Ishikawa (cell line): ENCODE measurements around the gene CPNE1.

Experiments
- EGR1 ChIP-seq: IDR thresholded peaks from 2 replicates; pipeline ENCODE4 v1.6.1; 2012
- NFIC ChIP-seq: IDR thresholded peaks from 2 replicates; pipeline ENCODE4 v1.6.1; 2012
- RAD21 ChIP-seq: IDR thresholded peaks from 2 replicates; pipeline ENCODE4 v1.6.1; 2012; ENCODE audit warnings: low read depth
- REST ChIP-seq: IDR thresholded peaks from 2 replicates; pipeline ENCODE4 v1.6.1; 2012; ENCODE audit warnings: low read depth, mild to moderate bottlenecking
- TAF1 ChIP-seq: IDR thresholded peaks from 2 replicates; pipeline ENCODE4 v1.6.1; 2012; ENCODE audit warnings: low read depth, mild to moderate bottlenecking
- TEAD4 ChIP-seq: IDR thresholded peaks from 2 replicates; pipeline ENCODE4 v1.6.1; 2012

GRCh38 chr20:35690265-35690664 is 25.6 kb upstream of the CPNE1 start:
- TF ChIP-seq NFIC (no peak), TAF1 (no peak), TEAD4 (no peak), EGR1 (no peak), REST (no peak), RAD21 (no peak)
